Esophagus (tissue), 2 donors: ENCODE data around the gene GCNT3. TPM values are rescaled to one million over a fixed set of nuclear protein-coding genes. Genes with fewer than 3 reads are reported as not detected.

Experiments used
- polyA plus RNA-seq, 2 donors: library from polyadenylated mRNA; stranded (reverse); fragments of 200-250 nt; gene quantifications; one replicate each; pipeline ENCODE4 v1.2.3, GENCODE V29; 2013
- donor health status: healthy with polysubstance abuse.
- donor health status: Bipolar disorder and iron deficiency.

GCNT3 gene
- polyA plus RNA-seq, 2 donors = 8.3 to 16.3 TPM

Other genes with a start within 250 kb of the GCNT3 start
- 10 to 100 TPM; 39.6 to 43.3 TPM for gene MYO1E, start 238.9 kb upstream of the GCNT3 start, polyA plus RNA-seq
- under 1 TPM; 0.12 to 0.38 TPM for gene FAM81A, start 173.6 kb upstream of the GCNT3 start, polyA plus RNA-seq
- gene GTF2A2, start 45.7 kb downstream of the GCNT3 start, polyA plus RNA-seq = 10 to 100 TPM; 58.3 to 59.2 TPM
- 10 to 100 TPM; 24.3 to 27.8 TPM for gene BNIP2, start 77.5 kb downstream of the GCNT3 start, polyA plus RNA-seq